ENCODE results near the gene APIP.

DNA sequence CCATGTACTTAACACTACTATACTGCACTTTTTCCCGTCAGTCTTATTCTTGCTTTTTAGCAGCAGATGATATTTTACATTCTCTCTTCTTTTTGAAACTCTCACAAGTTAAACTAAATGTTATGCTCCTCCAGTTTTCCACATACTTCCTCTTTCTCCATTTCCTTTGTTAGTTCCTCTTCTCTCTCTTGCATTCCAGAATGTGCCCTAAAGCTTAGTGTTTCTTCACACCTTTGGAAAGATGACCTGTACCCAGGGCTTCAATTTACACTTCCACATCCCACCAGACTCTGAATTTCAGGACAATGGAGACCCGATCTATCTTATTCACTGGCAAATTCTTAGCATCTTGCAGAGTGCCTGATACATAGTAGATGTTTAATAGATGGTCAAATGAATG, 51.8 kb downstream of the APIP start:
- no peak for TF ChIP-seq EZH2 (IDR thresholded peaks at IDR 0.05; ENCODE audit: borderline replicate concordance, low read length)
- TF ChIP-seq CTCF (IDR thresholded peaks at IDR 0.05; ENCODE audit: low read length), result no peak
